H1 (cell line): ENCODE data around the gene HDLBP. TPM values are rescaled to one million over a fixed set of nuclear protein-coding genes. Genes with fewer than 3 reads are reported as not detected.

Experiments used
- CTCF ChIA-PET: fragments of 300-600 bp; sonication (Branson Sonifier 250); formaldehyde crosslinking; loops from one replicate; lab custom pipeline; 2021; ENCODE audit not compliant: partially characterized antibody; lab: Charles Lee
- POLR2A ChIA-PET: fragments of 300-600 bp; sonication (Branson Sonifier 250); formaldehyde crosslinking; loops from one replicate; lab custom pipeline; 2021; ENCODE audit warnings: inconsistent platforms; ENCODE audit not compliant: partially characterized antibody; lab: Charles Lee
- DNase-seq, 2 experiments: peaks; one replicate each; pipeline versions ENCODE4 v3.0.0 to v3.0.0-alpha.2; 2010 to 2022; ENCODE audit warnings: low spot score in 2 of 2, low read depth in 1 of 2, mixed read lengths in 1 of 2
- FAIRE-seq: peaks from 2 replicates; lab custom pipeline; 2011; peaks lifted over from hg19 to GRCh38; lab: Jason Lieb, UNC
- H2AFZ ChIP-seq: 2 replicates; pipeline ENCODE4 v1.8.1; 2012; ENCODE audit warnings: low read length, inconsistent platforms
- H2AK5ac ChIP-seq: 2 replicates; pipeline ENCODE4 v1.6.1; 2013; ENCODE audit warnings: low read depth, low read length
- H2BK120ac ChIP-seq: replicated peaks from 2 replicates; pipeline ENCODE3; 2013; ENCODE audit warnings: low read depth, low read length, inconsistent platforms
- H2BK12ac ChIP-seq: 2 replicates; pipeline ENCODE4 v1.6.1; 2013; ENCODE audit warnings: low read depth, low read length
- H2BK15ac ChIP-seq: 2 replicates; pipeline ENCODE4 v1.6.1; 2013; ENCODE audit warnings: low read length
- H2BK20ac ChIP-seq: 2 replicates; pipeline ENCODE4 v1.6.1; 2013; ENCODE audit warnings: low read length
- H2BK5ac ChIP-seq: 2 replicates; pipeline ENCODE4 v1.6.1; 2013; ENCODE audit warnings: low read depth, low read length
- H3K14ac ChIP-seq: 2 replicates; pipeline ENCODE4 v1.6.1; 2013; ENCODE audit warnings: inconsistent platforms; ENCODE audit not compliant: insufficient read length
- H3K18ac ChIP-seq: 2 replicates; pipeline ENCODE4 v1.6.1; 2013; ENCODE audit warnings: low read length; ENCODE audit errors: extremely low read depth
- H3K23ac ChIP-seq: 2 replicates; pipeline ENCODE4 v1.6.1; 2013; ENCODE audit warnings: inconsistent platforms; ENCODE audit not compliant: insufficient read length
- H3K23me2 ChIP-seq: 2 replicates; pipeline ENCODE4 v1.6.1; 2013; ENCODE audit warnings: low read depth, low read length
- H3K27ac ChIP-seq: 2 replicates; pipeline ENCODE4 v1.6.1; 2011; ENCODE audit warnings: low read depth, low read length, inconsistent platforms
- H3K27me3 ChIP-seq, 4 experiments: replicated peaks in 1 of 4; 1 replicate in 1 of 4; 2 replicates in 3 of 4; pipeline versions ENCODE4 v1.6.1 to v1.8.1; 2011 to 2013; ENCODE audit warnings: low read length in 3 of 4, mild to moderate bottlenecking in 3 of 4, inconsistent platforms in 2 of 4, mixed read lengths in 2 of 4, moderate library complexity in 1 of 4; ENCODE audit not compliant: control insufficient read depth in 3 of 4, insufficient read depth in 3 of 4; ENCODE audit errors: extremely low read depth in 1 of 4
- H3K36me3 ChIP-seq, 4 experiments: 2 replicates each; pipeline versions ENCODE4 v1.6.1 to v1.8.1; 2011 to 2013; ENCODE audit warnings: mild to moderate bottlenecking in 4 of 4, low read length in 3 of 4, moderate library complexity in 2 of 4, control low read depth in 1 of 4, inconsistent platforms in 1 of 4; ENCODE audit not compliant: insufficient read depth in 4 of 4, control insufficient read depth in 2 of 4
- H3K4ac ChIP-seq: replicated peaks from 2 replicates; pipeline ENCODE3; 2013; ENCODE audit warnings: low read length, low read depth, mixed read lengths, inconsistent platforms; ENCODE audit not compliant: insufficient read length
- H3K4me1 ChIP-seq, 4 experiments: replicated peaks in 1 of 4; 1 replicate in 1 of 4; 2 replicates in 3 of 4; pipeline versions ENCODE4 v1.6.1 to v1.8.1; 2011 to 2013; ENCODE audit warnings: low read length in 3 of 4, inconsistent platforms in 2 of 4, mixed read lengths in 1 of 4; ENCODE audit not compliant: insufficient read depth in 4 of 4, control insufficient read depth in 3 of 4
- H3K4me2 ChIP-seq, 2 experiments: 2 replicates each; pipeline versions ENCODE4 v1.6.1 to v1.8.1; 2011 to 2013; ENCODE audit warnings: low read depth in 2 of 2, low read length in 2 of 2, control low read depth in 1 of 2, inconsistent platforms in 1 of 2, mild to moderate bottlenecking in 1 of 2; ENCODE audit not compliant: insufficient read depth in 1 of 2
- H3K4me3 ChIP-seq, 4 experiments: fragments of 200-600, 300-600 bp in 1 of 4; sonication (generic), shearing (Covaris generic), sonication (Bioruptor Twin) in 1 of 4; 2 replicates each; pipeline versions ENCODE4 v1.5.1 to v1.8.1; 2011 to 2016; ENCODE audit warnings: low read length in 4 of 4, low read depth in 3 of 4, control low read depth in 2 of 4, inconsistent platforms in 2 of 4, mild to moderate bottlenecking in 2 of 4, mixed read lengths in 1 of 4, moderate library complexity in 1 of 4; ENCODE audit not compliant: insufficient read depth in 2 of 4; ENCODE audit errors: extremely low read depth in 1 of 4
- H3K56ac ChIP-seq: replicated peaks from 2 replicates; pipeline ENCODE3; 2013; ENCODE audit warnings: low read depth, mild to moderate bottlenecking, mixed read lengths, low read length, inconsistent platforms; ENCODE audit not compliant: insufficient read length
- H3K79me1 ChIP-seq: 2 replicates; pipeline ENCODE4 v1.6.1; 2013; ENCODE audit warnings: low read depth, low read length, control low read depth
- H3K79me2 ChIP-seq, 2 experiments: 2 replicates each; pipeline versions ENCODE4 v1.6.1 to v1.8.1; 2012 to 2013; ENCODE audit warnings: low read length in 2 of 2, mild to moderate bottlenecking in 2 of 2, inconsistent platforms in 1 of 2; ENCODE audit not compliant: insufficient read depth in 2 of 2, control insufficient read depth in 1 of 2
- H3K9ac ChIP-seq, 4 experiments: replicated peaks in 1 of 4; 1 replicate in 1 of 4; 2 replicates in 3 of 4; pipeline versions ENCODE4 v1.6.1 to v1.8.1; 2011 to 2013; ENCODE audit warnings: low read depth in 3 of 4, low read length in 3 of 4, control low read depth in 2 of 4, mild to moderate bottlenecking in 2 of 4, moderate library complexity in 2 of 4, inconsistent platforms in 1 of 4; ENCODE audit errors: extremely low read depth in 1 of 4
- H3K9me3 ChIP-seq, 2 experiments: 2 replicates each; pipeline versions ENCODE4 v1.6.1 to v1.8.1; 2012 to 2013; ENCODE audit warnings: mild to moderate bottlenecking in 2 of 2, moderate library complexity in 2 of 2, control low read depth in 1 of 2, inconsistent platforms in 1 of 2, low read depth in 1 of 2, low read length in 1 of 2, mixed read lengths in 1 of 2; ENCODE audit not compliant: insufficient read depth in 2 of 2
- H4K20me1 ChIP-seq, 2 experiments: replicated peaks in 1 of 2; 2 replicates each; pipeline versions ENCODE3 to v1.8.1; 2011 to 2013; ENCODE audit warnings: inconsistent platforms in 2 of 2, low read length in 2 of 2, mild to moderate bottlenecking in 1 of 2; ENCODE audit not compliant: insufficient read depth in 2 of 2, control insufficient read depth in 1 of 2
- H4K5ac ChIP-seq: 2 replicates; pipeline ENCODE4 v1.6.1; 2013; ENCODE audit warnings: low read length, low read depth, mixed read lengths, inconsistent platforms; ENCODE audit not compliant: insufficient read length
- H4K8ac ChIP-seq: 2 replicates; pipeline ENCODE4 v1.8.0; 2013; ENCODE audit warnings: mild to moderate bottlenecking, moderate library complexity, low read length, inconsistent platforms; ENCODE audit not compliant: insufficient read depth; ENCODE audit errors: extremely low read depth
- H4K91ac ChIP-seq: replicated peaks from 2 replicates; pipeline ENCODE3; 2013; ENCODE audit warnings: low read length, mixed read lengths, inconsistent platforms; ENCODE audit not compliant: insufficient read length
- ATF2 ChIP-seq: IDR thresholded peaks from 2 replicates; pipeline ENCODE4 v1.6.1; 2012; ENCODE audit warnings: low read length, inconsistent platforms
- CHD1 ChIP-seq: IDR thresholded peaks from 2 replicates; pipeline ENCODE4 v1.6.1; 2012; ENCODE audit warnings: low read depth, low read length, improper control_type of control experiment
- EGR1 ChIP-seq: IDR thresholded peaks from 2 replicates; pipeline ENCODE4 v1.6.1; 2011; ENCODE audit warnings: low read depth, low read length, borderline replicate concordance
- EZH2 ChIP-seq: fragments of 200-600 bp; sonication (generic); IDR thresholded peaks from 2 replicates; pipeline ENCODE4 v1.7.1; 2012; ENCODE audit warnings: low read depth, mild to moderate bottlenecking, moderate library complexity, low read length, inconsistent platforms; ENCODE audit not compliant: severe bottlenecking
- GABPA ChIP-seq: IDR thresholded peaks from 2 replicates; pipeline ENCODE4 v1.6.1; 2011; ENCODE audit warnings: mild to moderate bottlenecking, low read length, moderate library complexity, borderline replicate concordance; ENCODE audit not compliant: insufficient read depth
- KDM5A ChIP-seq: fragments of 200-600 bp; IDR thresholded peaks from 2 replicates; pipeline ENCODE4 v1.7.1; 2012; ENCODE audit warnings: mild to moderate bottlenecking, low read length, inconsistent platforms, mixed read lengths
- RFX5 ChIP-seq: IDR thresholded peaks from 2 replicates; pipeline ENCODE4 v1.6.1; 2011; ENCODE audit warnings: low read depth, low read length, improper control_type of control experiment, borderline replicate concordance
- SP1 ChIP-seq: IDR thresholded peaks from 2 replicates; pipeline ENCODE4 v1.6.1; 2011; ENCODE audit warnings: low read depth, low read length
- YY1 ChIP-seq: IDR thresholded peaks from 2 replicates; pipeline ENCODE4 v1.6.1; 2011; ENCODE audit warnings: low read depth, mild to moderate bottlenecking, low read length
- WGBS, 2 experiments: shearing (Covaris generic) in 1 of 2; methylation state at CpG; one replicate each; pipeline versions ENCODE4 v1.1.6 to v1.1.7; 2013 to 2015; ENCODE audit warnings: low lambda C conversion rate in 2 of 2, mixed read lengths in 2 of 2, inconsistent platforms in 1 of 2, low coverage in 1 of 2, missing lambda C conversion rate in 1 of 2; ENCODE audit not compliant: insufficient replicate concordance in 2 of 2, insufficient coverage in 1 of 2, insufficient read length in 1 of 2; ENCODE audit errors: extremely low coverage in 1 of 2, missing lambda C conversion rate in 1 of 2; 5-methylcytosine and 5-hydroxymethylcytosine counted together
- polyA plus RNA-seq, 7 experiments: library from polyadenylated mRNA; depleted of rRNA in 3 of 7; stranded (reverse) in 5 of 7; unstranded in 2 of 7; fragments of >200 nt in 5 of 7; fragments of 200-250 nt in 2 of 7; gene quantifications; 1 replicate in 5 of 7; 2 replicates in 1 of 7; 4 replicates in 1 of 7; pipeline versions ENCODE4 v1.2.1 to v1.2.3, GENCODE V29; 2011 to 2013; ENCODE audit warnings: missing spikeins in 2 of 7, mixed read lengths in 2 of 7
- total RNA-seq: library from RNA; stranded (reverse); fragmentation: NEBNext Ultra II Directional; extraction: Animal tissue kit (Norgen Biotek cat#: 25700); gene quantifications from 2 replicates; pipeline ENCODE4 v1.2.1, GENCODE V29; 2021

Gene HDLBP
- total and polyA plus RNA-seq, 2 of the 8 experiments (the other 6 are each of a cell fraction or from before 2014, with no cell fraction given) = 185 to 360 TPM

GRCh38 chr2:241207641-241208040 lies 107.8 kb downstream of the HDLBP start:
- POLR2A ChIA-PET = interaction anchor here (0.9 to 1.4 kb wide), 3 partner anchors 8 to 20 kb away, joined by 3 to 5 read pairs (median 4); partner anchors contain the start of gene ANO7
- DNase-seq = no peak
- Histone ChIP-seq H3K4me1 (peaks cover 0 to 2% (median 0%) of the 10 kb centered on the region in 4 experiments; a peak in 1 of 7 replicates), H3K23me2 (no peaks in the 10 kb centered on the region), H4K5ac (no peak overlapping the region), H3K36me3 (no peaks in the 10 kb centered on the region), H3K4me2 (no peak overlapping the region), H3K56ac (no peak overlapping the region), H4K91ac (no peak overlapping the region), H2BK12ac (no peak overlapping the region; the same call in 1 of the 2 replicates), H2BK20ac (no peak overlapping the region), H3K79me1 (no peaks in the 10 kb centered on the region), H4K8ac (no peak overlapping the region), H2BK120ac (no peak overlapping the region), H2AFZ (no peak overlapping the region), H3K14ac (no peak overlapping the region), H3K18ac (no peak overlapping the region), H2AK5ac (no peak overlapping the region), H3K9me3 (no peaks in the 10 kb centered on the region), H3K79me2 (no peaks in the 10 kb centered on the region), H2BK15ac (no peak overlapping the region), H4K20me1 (no peaks in the 10 kb centered on the region), H3K23ac (no peak overlapping the region), H3K27me3 (no peaks in the 10 kb centered on the region), H3K4ac (no peak overlapping the region), H2BK5ac (no peak overlapping the region), H3K27ac (no peak overlapping the region), H3K4me3 (no peak overlapping the region), H3K9ac (no peak overlapping the region)
- WGBS, 2 experiments = 88% methylated on average over 6 of the region's 6 CpGs; no CpG with 5 or more reads in 1 of the 2 experiments
- FAIRE-seq = no peak
- CTCF ChIA-PET = interaction anchor here (0.8 to 2.0 kb wide), 2 partner anchors 9 to 21 kb away, joined by 3 to 6 read pairs; no protein-coding TSS in a partner anchor
- no peak for TF ChIP-seq KDM5A
- no peak for TF ChIP-seq CHD1
- no peak for TF ChIP-seq EGR1
- no peak for TF ChIP-seq RFX5
- no peak for TF ChIP-seq ATF2
- TF ChIP-seq SP1 = no peak
- TF ChIP-seq YY1 = no peak
- TF ChIP-seq EZH2 = no peak
- no peak for TF ChIP-seq GABPA
